SK-N-SH (cell line): ENCODE results near the gene CSF2RB. TPM values are rescaled to one million over a fixed set of nuclear protein-coding genes. Genes with fewer than 3 reads are reported as not detected.

ENCODE experiments used
- CTCF ChIA-PET: fragments of 300-600, 350-600 bp; formaldehyde crosslinking; extraction: SDS; loops from one replicate; lab custom pipeline; 2021; lab: Yijun Ruan, JAX
- POLR2A ChIA-PET: fragments of 350-600 bp; sonication (Branson Sonifier 250); formaldehyde crosslinking; extraction: SDS; loops from one replicate; lab custom pipeline; 2020; ENCODE audit warnings: antibody characterized with exemption, inconsistent platforms; lab: Yijun Ruan, JAX
- DNase-seq: peaks from one replicate; pipeline ENCODE4 v3.0.0; 2012
- H2AFZ ChIP-seq: fragments of 200-600 bp; sonication (generic); 2 replicates; pipeline ENCODE4 v1.8.1; 2016; ENCODE audit warnings: antibody characterized with exemption, mild to moderate bottlenecking, low read depth
- H3F3A ChIP-seq: fragments of 200-600 bp; sonication (generic); replicated peaks from 2 replicates; pipeline ENCODE3; 2016; ENCODE audit warnings: antibody characterized with exemption, mild to moderate bottlenecking; ENCODE audit not compliant: insufficient read depth
- H3K27ac ChIP-seq, 2 experiments: fragments of 200-500 bp in 1 of 2; fragments of 200-600 bp in 1 of 2; sonication (Bioruptor generic) in 1 of 2; sonication (generic), shearing (Covaris generic) in 1 of 2; 2 replicates each; pipeline versions ENCODE4 v1.5.1 to v1.6.1; 2014 to 2016; ENCODE audit warnings: low read depth in 2 of 2, inconsistent platforms in 1 of 2, low read length in 1 of 2, mild to moderate bottlenecking in 1 of 2, mixed read lengths in 1 of 2
- H3K27me3 ChIP-seq: fragments of 200-600 bp; sonication (generic), shearing (Covaris generic); 2 replicates; pipeline ENCODE4 v1.6.1; 2016; ENCODE audit warnings: mixed run types; ENCODE audit not compliant: insufficient read depth
- H3K36me3 ChIP-seq, 2 experiments: fragments of 200-500 bp in 1 of 2; fragments of 200-600 bp in 1 of 2; sonication (Bioruptor generic) in 1 of 2; sonication (generic) in 1 of 2; replicated peaks in 1 of 2; 2 replicates each; pipeline versions ENCODE3 to v1.5.1; 2014 to 2016; ENCODE audit warnings: low read length in 1 of 2, mild to moderate bottlenecking in 1 of 2; ENCODE audit not compliant: insufficient read depth in 2 of 2, control insufficient read depth in 1 of 2
- H3K4me1 ChIP-seq, 2 experiments: fragments of 200-500 bp in 1 of 2; fragments of 200-600 bp in 1 of 2; sonication (Bioruptor generic) in 1 of 2; sonication (generic), shearing (Covaris generic) in 1 of 2; 2 replicates each; pipeline versions ENCODE4 v1.5.1 to v1.6.1; 2014 to 2016; ENCODE audit warnings: low read depth in 1 of 2, low read length in 1 of 2, mixed run types in 1 of 2; ENCODE audit not compliant: insufficient read depth in 2 of 2, control insufficient read depth in 1 of 2
- H3K4me2 ChIP-seq: fragments of 200-600 bp; sonication (generic), shearing (Covaris generic); 2 replicates; pipeline ENCODE4 v1.6.1; 2017; ENCODE audit warnings: mixed run types
- H3K4me3 ChIP-seq, 2 experiments: fragments of 200-500 bp in 1 of 2; fragments of 200-600 bp in 1 of 2; sonication (Bioruptor generic) in 1 of 2; sonication (generic), shearing (Covaris generic) in 1 of 2; 2 replicates each; pipeline versions ENCODE4 v1.5.1 to v1.8.1; 2014 to 2016; ENCODE audit warnings: low read depth in 2 of 2, inconsistent platforms in 1 of 2, low read length in 1 of 2, mild to moderate bottlenecking in 1 of 2, mixed read lengths in 1 of 2, moderate library complexity in 1 of 2
- H3K79me2 ChIP-seq: fragments of 200-600 bp; sonication (generic); 2 replicates; pipeline ENCODE4 v1.8.1; 2017; ENCODE audit warnings: mild to moderate bottlenecking; ENCODE audit not compliant: insufficient read depth
- H3K9ac ChIP-seq: fragments of 200-600 bp; sonication (generic); 2 replicates; pipeline ENCODE4 v1.6.1; 2017; ENCODE audit warnings: mixed run types
- H3K9me2 ChIP-seq: fragments of 200-600 bp; sonication (generic); 2 replicates; pipeline ENCODE4 v1.6.1; 2017; ENCODE audit warnings: mixed run types
- H3K9me3 ChIP-seq: fragments of 200-600 bp; sonication (generic); 2 replicates; pipeline ENCODE4 v1.6.1; 2017; ENCODE audit warnings: mixed run types, mild to moderate bottlenecking, moderate library complexity
- H4K20me1 ChIP-seq: fragments of 200-600 bp; sonication (generic); 2 replicates; pipeline ENCODE4 v1.6.1; 2017; ENCODE audit warnings: mild to moderate bottlenecking, mixed run types; ENCODE audit not compliant: insufficient read depth
- CHD2 ChIP-seq: fragments of 150-350 bp; IDR thresholded peaks from 2 replicates; pipeline ENCODE4 v1.6.1; 2018; ENCODE audit warnings: low read length; ENCODE audit not compliant: partially characterized antibody
- EP300 ChIP-seq, 2 experiments: IDR thresholded peaks; 2 replicates each; pipeline versions ENCODE4 v1.4.0 to v1.6.1; 2012; ENCODE audit warnings: borderline replicate concordance in 1 of 2, low read depth in 1 of 2, low read length in 1 of 2
- FOSL2 ChIP-seq: IDR thresholded peaks from 2 replicates; pipeline ENCODE4 v1.4.0; 2012; ENCODE audit warnings: low read depth, mild to moderate bottlenecking, moderate library complexity, borderline replicate concordance
- JUND ChIP-seq: IDR thresholded peaks from 2 replicates; pipeline ENCODE4 v1.4.0; 2012
- MXI1 ChIP-seq: IDR thresholded peaks from 2 replicates; pipeline ENCODE4 v1.6.1; 2012; ENCODE audit warnings: mild to moderate bottlenecking, low read depth, low read length, improper control_type of control experiment
- NFIC ChIP-seq: IDR thresholded peaks from 2 replicates; pipeline ENCODE4 v1.4.0; 2012; ENCODE audit warnings: borderline replicate concordance
- RAD21 ChIP-seq: IDR thresholded peaks from 2 replicates; pipeline ENCODE4 v1.6.1; 2012; ENCODE audit warnings: mild to moderate bottlenecking, low read length
- RCOR1 ChIP-seq: fragments of 150-350 bp; IDR thresholded peaks from 2 replicates; pipeline ENCODE4 v1.6.1; 2017; ENCODE audit warnings: antibody characterized with exemption, low read length
- RXRA ChIP-seq: IDR thresholded peaks from 2 replicates; pipeline ENCODE4 v1.4.0; 2012; ENCODE audit warnings: low read depth, mild to moderate bottlenecking, borderline replicate concordance
- SIN3A ChIP-seq: IDR thresholded peaks from 2 replicates; pipeline ENCODE4 v1.6.1; 2012; ENCODE audit warnings: low read depth, mild to moderate bottlenecking, low read length, moderate library complexity, borderline replicate concordance
- TAF1 ChIP-seq: IDR thresholded peaks from 2 replicates; pipeline ENCODE4 v1.6.1; 2012; ENCODE audit warnings: low read depth, mild to moderate bottlenecking, low read length, moderate library complexity, borderline replicate concordance
- TCF12 ChIP-seq: IDR thresholded peaks from 2 replicates; pipeline ENCODE4 v1.4.0; 2012
- WGBS: methylation state at CpG from one replicate; pipeline ENCODE4 v1.1.6; 2017; ENCODE audit warnings: low lambda C conversion rate; 5-methylcytosine and 5-hydroxymethylcytosine counted together
- polyA plus RNA-seq, 3 experiments: library from polyadenylated mRNA; depleted of rRNA; stranded (reverse); fragments of >200 nt; gene quantifications; 2 replicates each; pipeline ENCODE4 v1.2.3, GENCODE V29; 2012
- TF ChIP-seq, protein P1 (sequence below): IDR thresholded peaks from 2 replicates; pipeline ENCODE4 v1.4.0; 2012; ENCODE audit warnings: low read depth, borderline replicate concordance
- TF ChIP-seq, protein P2 (sequence below): fragments of 200-600 bp; sonication (generic); IDR thresholded peaks from 2 replicates; pipeline ENCODE4 v1.6.1; 2017; ENCODE audit warnings: antibody characterized with exemption, mild to moderate bottlenecking, moderate library complexity
- TF ChIP-seq, protein P3 (sequence below): IDR thresholded peaks from 2 replicates; pipeline ENCODE4; 2012

Gene CSF2RB
- polyA plus RNA-seq, 1 of the 3 experiments (the other 2 are of a cell fraction) = not detected

DNA sequence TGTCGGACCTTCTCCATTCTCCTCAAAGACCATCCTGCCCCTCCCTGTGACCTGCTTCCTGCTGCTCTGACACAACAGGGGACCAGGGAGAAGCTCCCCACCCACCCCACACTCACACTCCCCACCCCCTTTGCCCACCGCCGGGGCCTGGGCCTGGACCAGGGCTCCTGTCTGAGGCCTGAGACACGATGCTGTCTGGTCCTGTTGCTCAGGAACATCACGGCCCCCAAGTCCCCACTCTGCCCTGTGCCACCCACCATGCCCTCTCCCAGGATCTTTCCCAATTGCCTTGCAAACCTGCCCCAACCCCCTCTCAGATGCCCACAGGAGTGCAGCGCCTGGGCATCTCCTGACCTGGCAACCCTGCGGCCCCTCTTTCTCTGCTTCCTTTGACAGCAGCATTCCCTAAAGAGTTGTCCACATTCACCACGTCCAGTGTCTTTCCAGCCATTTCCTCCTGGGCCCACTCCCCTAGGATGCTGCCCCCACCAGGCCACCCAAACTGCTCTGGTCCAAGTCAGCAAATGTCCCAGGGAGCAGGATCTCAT, 10.8 kb downstream of the CSF2RB start:
- ChIA-PET POLR2A (no interaction called here), CTCF (interaction anchor here (1.3 to 2.2 kb wide), 2 partner anchors 27 to 68 kb away, joined by 3 to 6 read pairs; no protein-coding TSS in a partner anchor)
- no peak for DNase-seq
- TF ChIP-seq RAD21 = no peak
- no peak for TF ChIP-seq NFIC
- no peak for TF ChIP-seq RCOR1
- TF ChIP-seq CHD2 = no peak
- TF ChIP-seq JUND = no peak
- TF ChIP-seq MXI1 = no peak
- no peak for TF ChIP-seq RXRA
- no peak for TF ChIP-seq SIN3A
- 44% methylated on average over 8 of the region's 8 CpGs for WGBS
- no peaks in the 10 kb centered on the region; a peak in 1 of 4 replicates for H3K4me1 ChIP-seq
- H3K9ac ChIP-seq = no peak overlapping the region
- H4K20me1 ChIP-seq = no peaks in the 10 kb centered on the region
- no peak overlapping the region for H3K4me3 ChIP-seq
- no peaks in the 10 kb centered on the region for H3K36me3 ChIP-seq
- H3K9me3 ChIP-seq = no peaks in the 10 kb centered on the region
- H3K4me2 ChIP-seq = no peak overlapping the region
- H3K9me2 ChIP-seq = no peaks in the 10 kb centered on the region
- H3K27ac ChIP-seq = no peak overlapping the region
- no peak overlapping the region for H2AFZ ChIP-seq
- no peaks in the 10 kb centered on the region for H3F3A ChIP-seq
- no peaks in the 10 kb centered on the region for H3K79me2 ChIP-seq
- no peaks in the 10 kb centered on the region for H3K27me3 ChIP-seq

DNA sequence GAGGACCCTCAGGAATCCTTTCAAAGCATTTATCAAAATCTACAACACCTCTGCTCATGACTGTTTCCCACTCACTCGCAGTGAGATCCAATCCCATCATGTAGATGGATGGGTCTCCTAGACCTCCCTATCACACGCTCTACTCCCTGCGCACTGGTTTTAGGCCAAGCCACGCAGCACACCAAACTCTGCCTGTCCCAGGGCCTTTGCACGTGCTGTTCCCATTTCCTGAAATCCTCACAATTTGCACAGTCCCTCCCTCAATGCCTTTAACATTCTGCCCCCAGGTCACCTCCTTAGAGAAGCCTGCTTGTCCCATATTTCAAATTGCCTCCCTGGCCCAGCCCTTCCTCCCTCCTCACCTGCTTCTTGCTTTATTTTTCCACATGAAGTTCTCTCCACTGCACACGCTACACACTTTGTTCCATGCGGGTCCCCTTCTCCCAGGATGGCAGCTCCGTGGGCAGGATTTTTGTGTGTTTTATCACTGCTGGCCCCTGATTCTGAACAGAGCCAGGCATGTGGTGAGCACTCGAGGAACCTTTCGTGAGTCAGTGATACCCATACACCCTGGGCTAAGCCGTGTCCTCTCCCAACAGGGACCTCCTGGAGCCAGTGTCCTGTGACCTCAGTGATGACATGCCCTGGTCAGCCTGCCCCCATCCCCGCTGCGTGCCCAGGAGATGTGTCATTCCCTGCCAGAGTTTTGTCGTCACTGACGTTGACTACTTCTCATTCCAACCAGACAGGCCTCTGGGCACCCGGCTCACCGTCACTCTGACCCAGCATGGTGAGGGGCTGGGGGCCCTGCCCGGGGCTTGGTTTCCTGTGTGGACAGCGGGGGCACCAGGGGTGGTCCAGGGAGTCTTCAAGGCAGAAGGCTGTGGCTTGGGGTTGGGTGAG, 12.2 kb downstream of the CSF2RB start:
- 0 out of 2 replicates have a peak, but pooled peaks cover 2% of the 10 kb centered on the region for H3K27me3 ChIP-seq
- no peak overlapping the region for H3K4me2 ChIP-seq
- H3K9me3 ChIP-seq = no peaks in the 10 kb centered on the region
- no peaks in the 10 kb centered on the region for H3K79me2 ChIP-seq
- no peaks in the 10 kb centered on the region; a peak in 1 of 4 replicates for H3K4me1 ChIP-seq
- H3K27ac ChIP-seq = no peak overlapping the region
- POLR2A ChIA-PET = no interaction called here
- H3K4me3 ChIP-seq = no peak overlapping the region
- no peak for TF ChIP-seq TAF1
- TF ChIP-seq TCF12 = no peak
- no peak for TF ChIP-seq JUND
- TF ChIP-seq, protein P1, sequence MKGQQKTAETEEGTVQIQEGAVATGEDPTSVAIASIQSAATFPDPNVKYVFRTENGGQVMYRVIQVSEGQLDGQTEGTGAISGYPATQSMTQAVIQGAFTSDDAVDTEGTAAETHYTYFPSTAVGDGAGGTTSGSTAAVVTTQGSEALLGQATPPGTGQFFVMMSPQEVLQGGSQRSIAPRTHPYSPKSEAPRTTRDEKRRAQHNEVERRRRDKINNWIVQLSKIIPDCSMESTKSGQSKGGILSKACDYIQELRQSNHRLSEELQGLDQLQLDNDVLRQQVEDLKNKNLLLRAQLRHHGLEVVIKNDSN = no peak
- no peak for TF ChIP-seq RCOR1
- TF ChIP-seq CHD2 = no peak
- no peak for TF ChIP-seq RXRA
- no peak for TF ChIP-seq EP300 (IDR thresholded peaks at IDR 0.05; ENCODE audit: borderline replicate concordance in 1 of 2, low read depth in 1 of 2, low read length in 1 of 2)
- TF ChIP-seq MXI1 = no peak
- TF ChIP-seq SIN3A = no peak
- TF ChIP-seq FOSL2 = no peak
- TF ChIP-seq, protein P2, sequence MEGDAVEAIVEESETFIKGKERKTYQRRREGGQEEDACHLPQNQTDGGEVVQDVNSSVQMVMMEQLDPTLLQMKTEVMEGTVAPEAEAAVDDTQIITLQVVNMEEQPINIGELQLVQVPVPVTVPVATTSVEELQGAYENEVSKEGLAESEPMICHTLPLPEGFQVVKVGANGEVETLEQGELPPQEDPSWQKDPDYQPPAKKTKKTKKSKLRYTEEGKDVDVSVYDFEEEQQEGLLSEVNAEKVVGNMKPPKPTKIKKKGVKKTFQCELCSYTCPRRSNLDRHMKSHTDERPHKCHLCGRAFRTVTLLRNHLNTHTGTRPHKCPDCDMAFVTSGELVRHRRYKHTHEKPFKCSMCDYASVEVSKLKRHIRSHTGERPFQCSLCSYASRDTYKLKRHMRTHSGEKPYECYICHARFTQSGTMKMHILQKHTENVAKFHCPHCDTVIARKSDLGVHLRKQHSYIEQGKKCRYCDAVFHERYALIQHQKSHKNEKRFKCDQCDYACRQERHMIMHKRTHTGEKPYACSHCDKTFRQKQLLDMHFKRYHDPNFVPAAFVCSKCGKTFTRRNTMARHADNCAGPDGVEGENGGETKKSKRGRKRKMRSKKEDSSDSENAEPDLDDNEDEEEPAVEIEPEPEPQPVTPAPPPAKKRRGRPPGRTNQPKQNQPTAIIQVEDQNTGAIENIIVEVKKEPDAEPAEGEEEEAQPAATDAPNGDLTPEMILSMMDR = no peak
- TF ChIP-seq, protein P3, sequence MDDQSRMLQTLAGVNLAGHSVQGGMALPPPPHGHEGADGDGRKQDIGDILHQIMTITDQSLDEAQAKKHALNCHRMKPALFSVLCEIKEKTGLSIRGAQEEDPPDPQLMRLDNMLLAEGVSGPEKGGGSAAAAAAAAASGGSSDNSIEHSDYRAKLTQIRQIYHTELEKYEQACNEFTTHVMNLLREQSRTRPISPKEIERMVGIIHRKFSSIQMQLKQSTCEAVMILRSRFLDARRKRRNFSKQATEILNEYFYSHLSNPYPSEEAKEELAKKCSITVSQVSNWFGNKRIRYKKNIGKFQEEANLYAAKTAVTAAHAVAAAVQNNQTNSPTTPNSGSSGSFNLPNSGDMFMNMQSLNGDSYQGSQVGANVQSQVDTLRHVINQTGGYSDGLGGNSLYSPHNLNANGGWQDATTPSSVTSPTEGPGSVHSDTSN = no peak
- TF ChIP-seq, all 33 proteins: peak for 0
- H3K9ac ChIP-seq = no peak overlapping the region
- H2AFZ ChIP-seq = no peak overlapping the region
- WGBS = 66% methylated on average over 16 of the region's 19 CpGs
- CTCF ChIA-PET = no interaction called here
- H3K9me2 ChIP-seq = no peaks in the 10 kb centered on the region
- no peaks in the 10 kb centered on the region for H3F3A ChIP-seq
- no peaks in the 10 kb centered on the region for H4K20me1 ChIP-seq
- H3K36me3 ChIP-seq = no peaks in the 10 kb centered on the region
- no peak for DNase-seq
